Mammary epithelial cell (primary cell): ENCODE data around the gene HHAT.

Experiments used
- CTCF ChIP-seq, 2 donors: IDR thresholded peaks in 1 of 2; conservative IDR thresholded peaks in 1 of 2; 2 replicates each; pipeline ENCODE4 v1.5.1; 2011 to 2012; ENCODE audit warnings: inconsistent platforms in 2 of 2, low read length in 2 of 2, mild to moderate bottlenecking in 2 of 2, control low read depth in 1 of 2, low read depth in 1 of 2; ENCODE audit not compliant: insufficient read depth in 1 of 2; ENCODE audit errors: extremely low read depth in 1 of 2
- EZH2 ChIP-seq: IDR thresholded peaks from 2 replicates; pipeline ENCODE4 v1.6.1; 2012; ENCODE audit warnings: low read length, inconsistent platforms, borderline replicate concordance

- TF ChIP-seq CTCF (conservative IDR thresholded peaks at IDR 0.05 in 1 of 2, IDR thresholded peaks at IDR 0.05 in 1 of 2; ENCODE audit: extremely low read depth in 1 of 2, insufficient read depth in 1 of 2, low read depth in 1 of 2, low read length in 2 of 2): no peak
- TF ChIP-seq EZH2: no peak
Measured at GRCh38 chr1:210588946-210589345, 260.2 kb downstream of the HHAT start.
